Coronary artery (tissue), 2 donors: ENCODE measurements around the gene CD300LF.

Experiments
- DNase-seq: peaks from one replicate; pipeline ENCODE4 v3.0.0-alpha.2; 2017; ENCODE audit warnings: low spot score
- H3K27ac ChIP-seq, 2 donors: fragments of 200-600 bp; sonication (generic); one replicate each; pipeline ENCODE4 v1.5.1; 2016 to 2019
- H3K4me3 ChIP-seq: fragments of 200-600 bp; sonication (generic); 2 replicates; pipeline ENCODE4 v1.5.1; 2016; ENCODE audit warnings: mild to moderate bottlenecking, moderate library complexity
- TF ChIP-seq, protein P1 (sequence below): fragments of 200-600 bp; sonication (generic); IDR thresholded peaks from one replicate; pipeline ENCODE4 v1.5.1; 2019; ENCODE audit warnings: antibody characterized with exemption

The CD300LF gene

DNA sequence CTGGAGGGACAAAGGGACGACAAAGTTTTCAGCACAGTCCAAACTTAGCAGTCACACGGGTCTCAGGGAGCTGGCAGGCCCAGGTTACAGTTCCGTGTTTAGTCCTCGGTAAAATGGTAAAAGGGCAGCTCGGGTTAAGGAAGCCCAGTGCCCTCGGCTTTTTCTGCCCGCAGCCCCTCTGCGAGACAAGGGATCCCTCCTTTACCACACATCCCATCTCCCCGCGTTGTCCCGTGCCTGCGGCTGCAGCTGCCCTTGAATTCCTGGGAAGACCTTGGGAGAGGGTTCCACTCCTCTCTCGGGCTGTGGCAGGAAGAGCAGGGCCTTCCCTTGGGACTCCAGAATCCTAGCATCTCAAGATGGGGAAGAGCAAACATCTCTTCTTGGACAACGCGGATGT, 17.1 kb upstream of the CD300LF start:
- H3K27ac ChIP-seq: no peak overlapping the region
- TF ChIP-seq, protein P1, sequence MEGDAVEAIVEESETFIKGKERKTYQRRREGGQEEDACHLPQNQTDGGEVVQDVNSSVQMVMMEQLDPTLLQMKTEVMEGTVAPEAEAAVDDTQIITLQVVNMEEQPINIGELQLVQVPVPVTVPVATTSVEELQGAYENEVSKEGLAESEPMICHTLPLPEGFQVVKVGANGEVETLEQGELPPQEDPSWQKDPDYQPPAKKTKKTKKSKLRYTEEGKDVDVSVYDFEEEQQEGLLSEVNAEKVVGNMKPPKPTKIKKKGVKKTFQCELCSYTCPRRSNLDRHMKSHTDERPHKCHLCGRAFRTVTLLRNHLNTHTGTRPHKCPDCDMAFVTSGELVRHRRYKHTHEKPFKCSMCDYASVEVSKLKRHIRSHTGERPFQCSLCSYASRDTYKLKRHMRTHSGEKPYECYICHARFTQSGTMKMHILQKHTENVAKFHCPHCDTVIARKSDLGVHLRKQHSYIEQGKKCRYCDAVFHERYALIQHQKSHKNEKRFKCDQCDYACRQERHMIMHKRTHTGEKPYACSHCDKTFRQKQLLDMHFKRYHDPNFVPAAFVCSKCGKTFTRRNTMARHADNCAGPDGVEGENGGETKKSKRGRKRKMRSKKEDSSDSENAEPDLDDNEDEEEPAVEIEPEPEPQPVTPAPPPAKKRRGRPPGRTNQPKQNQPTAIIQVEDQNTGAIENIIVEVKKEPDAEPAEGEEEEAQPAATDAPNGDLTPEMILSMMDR: no peak
- DNase-seq: no peak
- H3K4me3 ChIP-seq: no peak overlapping the region

DNA sequence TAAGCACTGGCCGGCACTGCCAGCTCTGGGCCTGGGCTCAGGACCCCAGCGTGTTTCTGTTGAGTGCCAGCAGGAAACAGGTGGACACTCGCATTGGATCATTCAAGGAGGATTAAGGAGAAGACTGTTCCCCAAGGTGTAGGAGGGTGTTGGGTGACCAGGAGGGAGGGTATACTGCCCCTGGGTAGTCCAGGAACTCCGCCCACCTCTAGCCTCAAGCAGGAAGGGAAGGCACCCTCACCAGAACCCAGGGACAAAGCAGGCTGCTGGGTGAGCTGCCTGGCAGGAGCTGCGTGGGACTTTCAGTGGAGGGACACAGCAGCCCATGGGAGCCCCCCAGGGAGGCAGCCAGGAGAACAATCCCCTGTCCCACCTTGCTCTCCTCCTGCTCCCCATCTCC, 16.6 kb upstream of the CD300LF start:
- no peak for DNase-seq
- no peak overlapping the region for H3K27ac ChIP-seq
- H3K4me3 ChIP-seq: no peak overlapping the region
- TF ChIP-seq, protein P1: no peak

DNA sequence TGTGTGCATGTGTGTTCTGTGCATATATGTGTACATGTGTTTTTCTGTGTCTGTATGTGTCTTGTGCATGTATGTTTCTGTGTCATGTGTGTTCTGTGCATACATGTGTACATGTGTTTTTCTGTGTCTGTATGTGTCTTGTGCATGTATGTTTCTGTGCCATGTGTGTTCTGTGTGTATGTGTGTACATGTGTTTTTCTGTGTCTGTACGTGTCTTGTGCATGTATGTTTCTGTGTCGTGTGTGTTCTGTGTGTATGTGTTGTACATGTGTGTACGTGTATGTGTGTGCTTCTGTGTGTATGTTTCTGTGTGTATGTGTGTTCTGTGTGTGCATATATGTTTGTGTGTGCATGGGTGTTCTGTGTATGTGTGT, 16.0 kb upstream of the CD300LF start:
- DNase-seq: no peak
- TF ChIP-seq, protein P1: no peak
- Histone ChIP-seq H3K27ac (no peak overlapping the region), H3K4me3 (no peak overlapping the region)

DNA sequence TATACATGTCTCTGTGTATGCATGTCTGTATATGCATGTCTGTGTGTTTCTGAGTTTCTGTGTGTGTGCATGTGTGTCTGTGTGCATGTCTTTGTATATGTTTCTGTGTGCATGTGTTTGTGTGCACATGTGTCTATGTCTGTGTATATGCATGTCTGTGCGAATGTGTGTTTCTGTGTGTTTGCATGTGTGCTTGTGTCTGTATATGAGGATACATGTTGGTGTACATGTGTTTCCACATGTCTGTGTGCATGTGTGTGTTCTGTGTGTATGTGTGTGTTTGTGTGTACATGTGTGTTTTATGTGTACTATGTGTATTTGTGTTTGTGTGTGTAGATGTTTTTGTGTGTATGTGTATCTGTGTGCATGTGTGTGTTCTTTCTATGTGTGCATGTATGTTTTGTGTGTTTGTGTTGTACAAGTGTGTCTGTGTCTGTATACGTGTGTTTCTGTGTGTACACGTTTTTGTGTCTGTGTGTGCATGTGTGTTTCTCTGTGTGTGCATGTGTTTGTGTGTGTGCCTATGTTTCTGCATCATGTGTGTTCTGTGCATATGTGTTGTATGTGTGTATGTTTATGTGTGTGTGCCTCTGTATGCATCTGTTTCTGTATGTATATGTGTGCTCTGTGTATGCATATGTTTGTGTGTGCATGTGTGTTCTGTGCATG, 15.4 kb upstream of the CD300LF start:
- TF ChIP-seq, protein P1: no peak
- Histone ChIP-seq H3K27ac (no peak overlapping the region), H3K4me3 (no peak overlapping the region)
- no peak for DNase-seq

DNA sequence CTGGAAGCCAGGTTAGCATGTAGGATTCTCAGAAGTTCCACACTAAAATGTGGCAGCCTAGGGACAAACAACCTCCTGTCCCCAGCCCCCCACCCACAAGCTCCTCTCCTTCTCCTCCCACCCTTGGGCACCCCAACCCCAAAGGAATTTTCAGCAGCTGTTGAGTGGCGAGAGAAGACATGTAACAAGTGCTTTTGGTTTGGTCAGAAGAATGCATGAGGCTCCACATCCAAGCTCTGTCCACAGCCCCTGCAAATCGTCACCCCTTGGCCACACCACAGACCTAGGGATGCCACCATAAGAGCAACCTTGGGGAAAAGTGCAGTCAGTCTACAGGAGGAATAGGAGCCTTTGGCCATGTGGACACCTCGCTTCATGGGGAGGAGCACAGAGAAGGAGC, 12.4 kb upstream of the CD300LF start:
- Histone ChIP-seq H3K27ac (no peak overlapping the region), H3K4me3 (no peak overlapping the region)
- DNase-seq: no peak
- TF ChIP-seq, protein P1: no peak

DNA sequence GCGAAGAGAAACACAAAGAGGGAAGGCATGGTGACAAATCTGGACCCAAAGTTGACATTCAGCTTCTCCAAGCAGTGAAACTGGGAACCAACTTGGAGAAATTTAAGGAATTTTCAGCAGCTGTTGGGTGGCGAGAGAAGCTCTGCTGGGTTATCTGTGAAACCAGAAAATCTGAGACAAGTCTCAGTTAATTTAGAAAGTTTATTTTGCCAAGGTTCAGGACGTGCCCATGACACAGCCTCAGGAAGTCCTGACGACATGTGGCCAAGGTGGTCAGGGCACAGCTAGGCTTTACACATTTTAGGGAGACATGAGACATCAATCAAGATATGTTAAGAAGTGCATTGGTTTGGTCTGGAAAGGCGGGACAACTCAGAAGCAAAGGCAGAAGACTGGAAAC, 11.2 kb upstream of the CD300LF start:
- TF ChIP-seq, protein P1: no peak
- DNase-seq: no peak
- Histone ChIP-seq H3K27ac (no peak overlapping the region), H3K4me3 (no peak overlapping the region)

DNA sequence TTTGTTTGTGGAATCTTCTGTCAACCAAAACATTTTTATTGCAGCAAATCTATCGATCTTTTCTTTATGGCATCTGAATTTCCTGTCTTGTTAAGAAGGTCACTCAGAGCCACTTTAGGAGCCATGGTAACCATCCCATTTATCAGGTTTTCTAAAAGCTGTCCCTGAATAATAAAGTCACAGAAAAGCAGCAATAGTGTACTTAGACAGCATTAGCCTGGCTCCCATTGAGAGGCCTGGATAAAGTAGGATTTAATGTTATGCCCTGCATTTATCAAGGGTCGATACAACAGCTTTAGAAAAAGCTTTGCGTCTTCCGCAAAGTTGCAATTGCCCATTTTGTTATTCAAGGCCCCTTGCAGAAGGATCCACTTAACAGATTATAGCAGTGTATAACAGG, 10.1 kb upstream of the CD300LF start:
- H3K27ac ChIP-seq: no peak overlapping the region
- TF ChIP-seq, protein P1: no peak
- H3K4me3 ChIP-seq: no peak overlapping the region
- no peak for DNase-seq
